GM19468 (cell line): Measurements from ENCODE around the gene STX2.
A peak's percentile ranks its signal among the peaks of the same experiment; 100 is the strongest.
"Not testable (repeated sequence)": the region's sequence is repeated elsewhere in the genome, so short reads cannot be mapped to it uniquely, and the experiment has no call there.

Source experiments
- ATAC-seq: cut with Tn5 transposase; IDR thresholded peaks from one replicate; pipeline ENCODE4 v1.9.1; 2021; ENCODE audit warnings: mild to moderate bottlenecking, moderate library complexity, moderate number of reproducible peaks; ENCODE audit not compliant: unreplicated experiment; ENCODE audit errors: extremely low read depth

Gene STX2

DNA sequence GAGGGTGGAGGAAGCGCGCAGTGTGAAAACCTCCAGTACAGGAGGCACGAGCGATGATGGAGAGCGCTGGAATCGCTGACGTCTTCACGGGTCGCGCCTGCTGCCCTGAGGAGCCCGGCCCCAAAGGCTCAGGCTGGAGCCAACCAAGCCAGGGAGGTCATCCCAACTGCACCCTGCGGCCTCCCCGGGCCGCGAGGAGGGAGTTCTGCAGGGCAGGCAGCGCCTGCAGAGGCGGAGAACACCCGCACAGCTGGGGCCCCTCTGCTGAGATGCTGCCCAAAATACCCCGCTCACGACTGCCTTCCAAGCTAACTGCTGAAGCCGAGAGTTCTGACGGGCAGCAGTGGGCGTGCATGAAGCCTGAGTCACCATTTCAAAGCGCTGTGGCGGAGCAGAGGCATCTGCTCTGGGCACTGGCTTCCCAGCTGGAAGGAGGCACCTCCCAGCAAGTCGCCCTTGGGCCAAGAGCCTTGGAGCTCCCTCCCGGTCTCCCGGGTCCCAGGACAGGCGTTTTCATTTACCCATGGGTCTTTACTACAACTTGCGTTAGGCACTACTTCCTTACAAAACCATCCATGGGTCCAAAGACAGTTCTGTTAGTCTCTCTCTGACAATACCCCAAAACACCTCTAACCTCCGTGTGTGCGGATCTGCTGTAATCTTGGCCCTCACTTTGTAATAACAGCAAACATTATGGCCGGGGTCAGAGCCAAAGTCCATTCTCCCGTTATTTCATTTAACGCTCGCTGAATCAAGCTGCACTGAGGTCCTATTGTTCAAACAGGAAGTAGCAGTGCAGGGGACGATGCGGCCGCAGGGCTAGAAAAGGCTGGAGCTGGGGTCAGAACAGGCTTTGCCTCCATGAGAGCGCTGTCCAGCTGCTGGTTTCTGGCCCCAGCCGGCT is 62.8 kb downstream of the STX2 start:
- ATAC-seq: no peak

DNA sequence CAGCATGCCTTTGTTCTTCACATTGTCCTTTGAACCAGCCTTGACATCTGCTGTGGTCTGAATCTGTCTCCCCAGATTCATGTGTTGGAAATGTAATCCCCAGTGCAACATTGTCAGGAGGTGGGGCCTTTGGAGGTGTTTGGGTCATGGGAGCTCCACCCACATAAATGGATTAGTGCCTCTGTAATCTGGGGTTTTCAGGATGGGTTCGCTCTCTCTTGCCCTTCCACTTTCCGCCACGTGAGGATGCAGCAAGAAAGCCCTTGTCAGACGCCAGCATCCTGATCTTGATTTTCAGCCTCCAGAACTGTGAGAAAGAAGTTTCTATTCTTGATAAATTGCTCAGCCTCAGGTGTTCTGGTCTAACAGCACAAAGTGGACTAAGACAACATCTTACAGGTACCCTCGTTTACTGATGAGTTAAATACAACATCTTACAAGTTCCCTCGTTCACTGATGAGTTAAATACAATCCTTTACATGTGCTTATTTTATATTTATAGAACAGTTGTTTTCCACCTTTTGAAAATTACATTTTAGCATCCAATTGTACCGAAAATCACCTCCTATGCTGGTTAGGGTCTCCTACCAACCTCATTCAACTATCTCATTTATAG is 68.5 kb downstream of the STX2 start:
- no peak for ATAC-seq

DNA sequence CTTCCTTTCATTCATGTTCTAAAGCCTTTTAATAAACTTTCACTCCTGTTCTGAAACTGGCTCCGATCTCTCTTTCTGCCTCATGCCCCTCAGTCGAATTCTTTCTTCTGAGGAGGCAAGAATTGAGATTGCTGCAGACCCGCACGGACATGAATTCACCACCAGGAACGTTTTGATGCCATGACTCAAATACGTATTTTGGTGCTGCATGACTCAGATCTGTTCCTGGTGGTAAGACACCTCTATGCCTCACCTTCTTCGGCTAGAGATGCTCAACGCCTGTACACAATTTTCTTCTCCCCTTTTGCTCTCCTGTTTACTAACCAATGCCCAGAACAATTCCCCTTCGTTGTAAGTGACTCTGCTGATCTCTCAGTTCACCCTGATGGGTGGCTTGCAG is 70.9 kb downstream of the STX2 start:
- ATAC-seq: no peak

DNA sequence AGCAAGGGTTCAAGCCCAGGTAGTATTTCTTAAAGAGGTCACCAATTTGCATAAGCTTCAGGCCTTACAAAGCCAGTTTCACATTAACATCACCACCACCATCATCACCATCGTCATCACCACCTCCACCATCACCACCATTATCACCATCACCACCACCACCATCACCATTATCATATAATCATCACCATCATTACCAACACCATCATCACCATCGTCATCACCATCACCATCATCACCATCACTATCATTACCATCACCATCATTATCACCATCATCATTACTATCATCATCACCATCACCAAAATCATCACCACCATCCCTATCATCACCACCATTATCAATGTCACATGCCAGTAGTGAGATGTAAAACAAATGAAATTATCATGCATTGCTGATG is 72.6 kb downstream of the STX2 start:
- ATAC-seq: no peak

DNA sequence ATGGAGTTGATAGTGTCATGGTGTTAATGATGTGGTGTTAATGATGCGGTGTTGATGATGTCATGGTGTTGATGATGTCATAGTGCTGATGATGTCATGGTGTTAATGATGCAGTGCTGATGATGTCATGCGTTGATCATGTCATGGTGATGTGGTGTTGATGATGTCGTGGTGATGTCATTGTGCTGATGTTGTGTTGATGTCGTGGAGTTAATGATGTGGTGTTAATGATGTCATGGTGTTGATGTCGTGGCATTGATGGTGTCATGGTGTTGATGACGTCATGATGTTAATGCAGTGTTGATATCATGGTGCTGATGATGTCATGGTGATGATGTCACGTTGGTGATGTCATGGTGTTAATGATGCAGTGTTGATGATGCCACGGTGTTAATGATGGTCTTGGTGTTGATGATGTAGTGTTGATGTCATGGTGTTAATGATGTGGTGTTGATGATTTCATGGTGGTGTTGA is 73.8 kb downstream of the STX2 start:
- ATAC-seq: no peak

DNA sequence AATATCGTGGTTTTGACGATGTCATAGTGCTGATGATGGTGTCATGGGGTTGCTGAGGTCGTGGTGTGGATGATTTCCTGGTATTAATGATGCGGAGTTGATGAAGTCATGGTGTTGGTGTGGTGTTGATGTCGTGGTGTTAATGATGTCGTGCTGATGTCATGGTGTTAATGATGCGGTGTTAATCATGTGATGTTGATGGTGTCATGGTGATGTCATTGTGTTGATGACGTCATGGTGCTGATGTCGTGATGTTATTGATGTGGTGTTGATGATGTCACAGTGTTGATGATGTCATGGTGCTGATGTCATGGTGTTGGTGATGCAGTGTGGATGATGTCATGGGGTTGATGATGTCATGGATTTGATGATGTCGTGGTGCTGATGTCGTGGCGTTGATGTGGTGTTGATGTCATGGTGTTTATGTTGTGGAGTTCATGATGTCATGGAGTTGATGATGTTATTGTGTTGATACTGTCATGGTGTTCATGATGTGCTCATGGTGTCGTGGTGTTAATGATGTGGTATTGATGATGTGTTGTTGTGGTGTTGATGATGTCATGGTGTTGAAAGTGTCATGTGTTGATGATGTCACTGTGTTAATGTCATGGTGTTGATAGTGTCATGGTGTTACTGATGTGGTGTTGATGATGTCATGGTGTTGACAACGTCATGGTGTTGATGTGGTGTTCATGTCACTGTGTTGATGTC is 74.4 kb downstream of the STX2 start:
- no peak for ATAC-seq

DNA sequence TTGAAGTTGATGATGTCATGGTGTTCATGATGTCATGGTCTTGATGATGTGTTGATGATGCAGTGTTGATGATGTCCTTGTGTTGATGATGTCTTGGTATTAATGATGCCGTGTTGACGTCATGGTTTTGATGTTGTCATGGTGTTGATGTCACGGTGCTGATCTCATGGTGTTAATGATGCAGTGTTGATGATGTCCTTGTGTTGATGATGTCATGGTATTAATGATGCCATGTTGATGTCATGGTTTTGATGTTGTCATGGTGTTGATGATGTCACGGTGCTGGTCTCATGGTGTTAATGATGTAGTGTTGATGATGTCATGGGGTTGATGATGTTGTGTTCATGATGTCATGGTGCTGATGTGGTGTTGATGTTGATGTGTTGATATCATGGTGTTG is 75.0 kb downstream of the STX2 start:
- ATAC-seq: no peak

DNA sequence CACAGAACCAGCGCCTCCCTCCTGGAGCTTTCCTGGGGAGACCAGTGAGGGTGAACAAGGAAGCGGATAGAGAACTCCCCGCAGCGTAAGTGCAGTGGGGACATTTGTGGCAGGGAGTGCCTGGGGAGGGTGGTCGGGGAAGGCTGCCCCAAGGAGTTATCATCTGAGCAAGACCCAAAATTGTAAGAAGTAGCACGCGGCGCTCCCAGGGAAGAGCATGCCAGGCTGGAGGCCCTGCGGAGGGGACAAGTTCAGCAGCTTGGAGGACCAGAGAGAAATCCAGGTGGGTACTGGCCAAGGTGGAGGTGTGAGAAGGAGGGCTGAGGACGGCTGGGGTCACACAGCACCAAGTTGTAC is 76.8 kb downstream of the STX2 start:
- ATAC-seq: no peak

DNA sequence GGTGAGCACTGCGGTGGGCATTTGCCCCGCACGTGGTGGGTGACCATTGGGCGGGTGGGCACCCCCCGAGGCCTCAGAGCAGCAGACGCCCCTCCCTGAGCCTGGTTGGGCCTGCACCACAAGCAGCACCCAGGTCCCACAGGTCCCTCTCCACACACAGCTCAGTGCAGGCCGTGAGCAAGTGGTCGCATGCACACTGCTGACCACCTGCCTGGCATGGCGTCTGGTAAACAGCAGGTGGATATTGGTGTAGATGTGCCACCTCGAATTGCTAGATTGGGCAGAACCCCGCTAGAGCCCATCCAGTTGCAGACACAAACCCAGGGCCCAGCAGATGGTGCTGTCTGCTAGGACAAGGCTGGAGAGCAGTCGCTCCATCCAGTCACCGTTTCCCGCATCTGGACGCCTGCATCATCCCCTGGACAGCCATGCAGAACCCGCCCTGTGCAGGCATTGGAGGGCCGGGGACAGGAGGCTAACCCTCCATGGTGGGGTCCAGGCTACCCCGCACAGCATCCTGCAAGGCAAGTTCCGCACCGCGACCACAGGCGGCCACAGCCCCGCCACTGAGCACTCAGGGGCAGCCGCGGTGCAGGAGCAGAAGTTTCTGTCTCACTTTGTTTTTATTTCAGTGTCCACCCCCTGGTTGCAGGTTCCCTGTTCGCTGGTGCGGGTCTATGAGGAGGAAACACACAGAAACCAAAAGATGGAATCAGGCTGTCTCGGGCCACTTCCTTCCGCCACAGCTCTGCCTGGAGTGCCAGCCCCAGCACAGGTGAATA is 77.3 kb downstream of the STX2 start:
- no peak for ATAC-seq

DNA sequence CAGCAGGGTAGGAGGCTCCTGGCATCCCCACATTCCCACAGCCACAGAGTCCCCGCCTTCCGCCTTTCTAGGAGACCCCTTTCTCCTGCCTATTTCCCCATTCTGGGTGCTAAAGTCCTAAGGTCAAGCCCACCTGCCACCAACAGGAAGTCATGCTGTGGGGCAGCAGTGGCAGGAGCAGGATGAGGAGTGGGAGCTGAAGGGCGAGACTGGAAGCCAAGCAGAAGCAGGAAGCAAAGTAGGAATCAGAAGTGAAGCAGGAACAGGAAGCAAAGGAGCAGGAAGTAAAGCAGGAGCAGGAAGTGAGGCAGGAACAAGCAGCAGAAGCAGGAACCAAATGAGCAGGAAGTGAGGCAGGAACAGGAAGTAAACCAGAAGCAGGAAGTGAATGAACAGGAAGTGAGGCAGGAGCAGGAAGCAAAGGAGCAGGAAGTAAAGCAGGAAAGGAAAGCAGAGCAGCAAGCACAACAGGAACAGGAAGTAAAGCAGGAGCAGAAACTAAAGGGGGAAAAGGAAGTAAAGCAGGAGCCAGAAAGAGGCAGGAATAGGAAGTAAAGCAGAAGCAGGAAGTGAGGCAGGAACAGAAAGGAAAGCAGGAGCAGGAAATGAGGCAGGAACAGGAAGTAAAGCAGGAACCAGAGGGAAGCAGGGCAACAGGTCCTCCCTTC is 84.7 kb downstream of the STX2 start:
- ATAC-seq: no peak

DNA sequence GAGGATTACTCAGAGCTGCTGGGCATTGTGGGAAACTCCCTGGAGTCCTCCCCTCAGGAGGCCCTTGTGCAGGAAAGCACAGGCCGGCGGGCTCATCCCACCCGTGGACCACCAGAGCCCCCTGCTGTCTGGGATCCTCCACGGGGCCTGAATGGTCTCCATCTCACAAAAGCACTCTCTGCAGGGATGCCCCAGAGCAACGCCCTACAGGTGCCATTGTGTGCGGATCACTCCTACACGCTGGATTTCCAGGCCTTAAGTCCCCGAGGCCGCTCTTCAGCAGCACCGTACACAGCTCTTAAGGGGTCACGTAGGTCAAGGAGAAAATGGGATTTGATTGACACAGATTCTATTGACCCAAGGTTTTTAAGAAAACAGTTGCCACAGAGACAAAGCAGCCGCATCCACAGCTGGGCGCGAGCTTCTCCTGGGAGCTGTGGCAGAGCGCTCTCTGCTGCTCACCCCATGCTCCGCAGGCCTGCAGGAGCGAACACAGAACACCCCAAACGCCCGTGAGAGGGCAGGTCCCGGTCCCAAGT is 86.3 kb downstream of the STX2 start:
- no peak for ATAC-seq

DNA sequence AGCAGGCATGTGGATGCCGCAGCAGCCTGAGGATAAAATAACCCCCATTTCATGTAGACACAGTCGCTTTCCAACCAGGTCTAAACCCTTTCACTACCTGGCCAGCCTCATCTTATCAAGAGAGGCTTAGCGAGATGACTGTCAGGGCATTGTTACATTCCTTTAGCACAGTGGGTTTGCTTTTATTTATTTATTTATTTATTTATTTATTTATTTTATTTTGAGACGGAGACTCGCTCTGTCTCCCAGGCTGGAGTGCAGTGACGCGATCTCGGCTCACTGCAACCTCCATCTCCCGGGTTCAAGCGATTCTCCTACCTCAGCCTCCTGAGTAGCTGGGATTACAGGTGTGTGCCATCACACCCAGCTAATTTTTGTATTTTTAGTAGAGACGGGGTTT is 87.0 kb downstream of the STX2 start:
- not testable (repeated sequence) for ATAC-seq

DNA sequence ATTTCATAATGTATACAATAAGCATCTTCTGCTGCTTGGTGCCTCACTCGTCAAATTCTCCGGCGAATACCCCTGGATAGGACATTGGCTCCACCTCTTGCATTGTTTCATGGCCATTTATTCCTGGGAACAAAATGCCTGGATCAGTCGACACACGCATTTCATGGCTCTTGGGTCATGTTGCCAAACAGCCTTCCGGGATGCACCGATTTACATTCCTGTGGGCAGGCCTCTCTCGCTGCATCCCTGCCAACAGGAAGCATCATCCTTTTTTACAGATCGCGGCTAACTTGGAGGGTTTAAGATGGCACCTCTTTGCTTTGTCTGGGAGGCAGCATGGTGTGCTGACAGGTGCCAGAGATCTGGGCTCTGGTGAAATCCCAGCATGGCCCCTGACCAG is 90.3 kb downstream of the STX2 start:
- ATAC-seq: no peak

DNA sequence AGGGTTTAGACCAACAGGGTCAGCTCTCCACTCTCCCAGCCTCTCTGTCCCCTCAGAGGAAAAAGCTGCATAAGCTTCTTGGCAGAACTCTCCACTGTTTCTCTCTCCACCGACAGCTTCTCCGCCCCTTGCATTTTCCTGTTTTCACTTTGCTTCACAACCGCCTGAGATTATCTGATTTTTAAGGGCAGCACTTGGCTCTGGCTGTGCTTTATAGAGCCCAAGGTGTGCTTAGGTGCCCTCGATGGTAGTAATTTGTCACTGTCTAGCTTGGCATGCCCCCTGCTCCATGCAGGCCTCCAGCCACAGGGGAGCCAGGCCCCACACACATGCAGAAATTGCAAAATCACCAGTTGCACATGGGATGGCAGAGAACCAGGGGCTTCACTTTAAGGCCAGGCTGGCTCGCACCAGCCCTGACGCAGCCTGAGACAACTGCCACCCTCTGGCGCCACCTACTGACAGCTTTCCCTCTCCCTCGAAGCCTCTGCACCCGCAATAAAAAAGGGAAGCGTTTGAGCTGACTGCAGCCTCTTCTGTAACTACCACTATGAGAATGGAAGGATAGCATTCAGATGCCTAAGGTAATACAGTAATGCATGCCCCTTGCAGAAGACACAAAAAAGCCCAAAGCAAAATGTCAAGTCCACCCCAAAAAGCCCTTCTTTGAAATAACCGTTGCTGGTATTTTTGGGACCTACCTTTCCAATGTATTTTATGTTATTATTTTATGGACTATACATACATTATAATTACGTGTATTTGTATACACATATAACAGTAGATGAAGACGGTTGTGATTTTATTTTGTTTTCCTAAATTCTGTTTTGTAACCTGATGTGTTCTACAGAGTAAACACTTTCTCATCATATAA is 90.9 kb downstream of the STX2 start:
- ATAC-seq: peak; percentile 88

DNA sequence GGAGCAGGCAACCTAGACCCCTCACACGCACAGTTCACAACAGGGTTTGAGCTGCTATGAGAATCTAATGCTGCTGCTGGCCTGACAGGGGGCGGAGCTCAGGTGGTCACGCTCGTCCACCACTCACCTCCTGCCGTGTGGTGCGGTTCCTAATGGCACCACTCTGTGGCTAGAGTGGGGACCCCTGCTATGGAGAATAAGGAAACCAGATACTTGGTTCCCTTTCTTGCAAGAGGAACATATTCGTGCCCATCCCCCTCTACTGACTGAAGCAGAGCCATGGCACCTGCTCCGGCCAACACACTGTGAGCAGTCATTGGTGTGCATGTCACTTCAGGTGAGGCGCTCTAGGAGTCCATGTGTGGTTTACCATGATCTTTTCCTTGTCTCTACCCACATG is 92.5 kb downstream of the STX2 start:
- ATAC-seq: no peak

DNA sequence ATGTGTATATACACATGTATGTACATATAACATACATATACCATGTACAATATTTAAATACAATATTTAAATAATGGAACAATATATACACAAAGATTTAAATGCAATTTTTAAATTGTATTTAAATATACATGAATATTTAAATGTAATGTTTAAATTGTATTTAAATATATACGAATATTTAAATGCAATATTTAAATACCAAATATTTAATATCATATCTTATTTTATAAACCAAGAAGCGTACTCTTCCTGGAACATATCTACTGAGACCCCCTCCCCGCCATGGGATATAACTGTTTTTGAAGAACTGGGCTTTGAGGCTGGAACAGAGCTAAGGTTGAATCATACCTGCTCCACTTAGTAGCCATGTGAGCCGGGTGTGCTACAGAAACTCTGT is 93.1 kb downstream of the STX2 start:
- no peak for ATAC-seq

DNA sequence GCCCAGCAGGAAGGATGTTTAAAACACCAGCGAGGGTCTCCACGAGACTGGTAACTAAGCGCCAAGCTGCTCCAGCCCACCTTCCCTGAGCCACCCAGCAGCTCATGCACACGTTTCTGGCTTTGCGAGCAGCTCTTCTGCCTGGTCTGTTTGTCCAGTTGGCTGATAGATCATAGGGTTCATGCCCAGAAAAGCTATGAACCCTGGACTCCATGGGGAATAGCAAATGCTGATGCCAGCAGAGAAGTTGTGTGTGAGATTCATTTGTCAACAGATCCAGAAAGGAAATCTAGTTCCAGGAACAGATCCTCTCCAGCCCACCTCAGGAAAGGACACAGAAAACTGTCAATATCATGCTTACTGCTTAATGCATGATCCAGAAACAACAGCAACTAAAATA is 94.8 kb downstream of the STX2 start:
- no peak for ATAC-seq

DNA sequence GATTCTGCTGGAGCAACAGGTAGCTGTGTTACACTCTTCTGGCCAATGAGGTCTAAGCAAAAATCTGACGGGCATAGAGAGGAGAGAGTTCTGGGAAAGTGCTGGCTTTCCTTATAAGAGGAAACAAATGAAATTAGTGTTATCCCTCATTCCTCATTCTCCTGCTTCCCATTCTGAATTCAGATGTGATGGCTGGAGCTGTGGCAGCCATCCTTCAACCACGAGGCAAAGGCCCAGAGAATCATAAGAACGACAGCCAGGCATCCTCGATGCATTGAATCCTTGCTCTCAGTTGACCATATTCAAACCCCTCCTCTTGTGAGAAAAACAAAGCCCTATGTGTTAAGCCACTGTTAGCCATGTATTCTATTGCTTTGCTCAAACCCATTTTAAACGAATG is 95.4 kb downstream of the STX2 start:
- ATAC-seq: no peak

DNA sequence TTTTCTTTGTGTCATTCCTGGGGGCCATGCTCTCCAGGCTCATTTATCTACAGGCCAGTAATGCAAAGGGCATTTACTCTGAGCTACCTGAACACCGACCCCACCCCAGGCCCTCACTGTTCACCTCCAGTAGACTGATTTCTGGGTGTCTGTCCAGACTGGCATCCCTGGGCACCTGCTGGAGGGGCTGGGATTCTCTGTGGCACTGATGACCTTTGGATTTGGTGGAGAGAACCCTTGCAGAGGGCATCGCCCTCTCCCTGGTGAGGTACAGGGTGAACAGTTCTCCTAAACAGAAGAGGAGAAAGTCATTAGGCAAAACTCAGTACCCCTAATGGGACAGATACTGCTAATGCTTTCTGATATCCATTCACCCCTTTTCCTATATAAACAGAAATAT is 95.9 kb downstream of the STX2 start:
- no peak for ATAC-seq
